Hepatocyte (in vitro differentiated cells): ENCODE measurements around the gene WNT7A. TPM values are rescaled to one million over a fixed set of nuclear protein-coding genes. Genes with fewer than 3 reads are reported as not detected.

Experiments used
- DNase-seq: peaks from one replicate; pipeline ENCODE4 v3.0.0-alpha.2; 2016; ENCODE audit warnings: low spot score
- H2AFZ ChIP-seq: fragments of 200-600 bp; sonication (generic); 2 replicates; pipeline ENCODE4 v1.6.0; 2016; ENCODE audit warnings: antibody characterized with exemption, mild to moderate bottlenecking
- H3K27ac ChIP-seq: fragments of 200-600 bp; sonication (generic); 2 replicates; pipeline ENCODE4 v1.5.1; 2016; ENCODE audit warnings: mild to moderate bottlenecking
- H3K27me3 ChIP-seq: fragments of 200-600 bp; sonication (generic); 2 replicates; pipeline ENCODE4 v1.6.1; 2016
- H3K36me3 ChIP-seq: fragments of 200-600 bp; sonication (generic); replicated peaks from 2 replicates; pipeline ENCODE4 v1.5.1; 2016; ENCODE audit warnings: low read depth; ENCODE audit not compliant: insufficient read depth
- H3K4me1 ChIP-seq: fragments of 200-600 bp; sonication (generic); 2 replicates; pipeline ENCODE4 v1.5.1; 2016; ENCODE audit warnings: mild to moderate bottlenecking, moderate library complexity; ENCODE audit not compliant: insufficient read depth
- H3K4me2 ChIP-seq: fragments of 200-600 bp; sonication (generic); 2 replicates; pipeline ENCODE4 v1.6.0; 2016
- H3K4me3 ChIP-seq: fragments of 200-600 bp; sonication (generic); 2 replicates; pipeline ENCODE4 v1.5.1; 2016; ENCODE audit warnings: mild to moderate bottlenecking
- H3K79me2 ChIP-seq: fragments of 200-600 bp; sonication (generic); 2 replicates; pipeline ENCODE4 v1.6.0; 2017; ENCODE audit warnings: mild to moderate bottlenecking
- H3K9me2 ChIP-seq: fragments of 200-600 bp; sonication (generic); replicated peaks from 2 replicates; pipeline ENCODE4 v1.6.0; 2017; ENCODE audit warnings: mild to moderate bottlenecking; ENCODE audit not compliant: insufficient read depth
- H3K9me3 ChIP-seq: fragments of 200-600 bp; sonication (generic); 2 replicates; pipeline ENCODE4 v1.5.1; 2016; ENCODE audit warnings: low read depth, mild to moderate bottlenecking
- H4K20me1 ChIP-seq: fragments of 200-600 bp; sonication (generic); 2 replicates; pipeline ENCODE4 v1.6.0; 2016; ENCODE audit warnings: mild to moderate bottlenecking; ENCODE audit not compliant: insufficient read depth, poor library complexity, severe bottlenecking
- CTCF ChIP-seq: fragments of 200-600 bp; sonication (generic); IDR thresholded peaks from 2 replicates; pipeline ENCODE4 v1.5.1; 2016; ENCODE audit warnings: antibody characterized with exemption, mild to moderate bottlenecking; ENCODE audit not compliant: poor library complexity
- EZH2 ChIP-seq: fragments of 200-600 bp; sonication (generic); IDR thresholded peaks from 2 replicates; pipeline ENCODE4 v1.6.1; 2016; ENCODE audit warnings: antibody characterized with exemption, mild to moderate bottlenecking, borderline replicate concordance
- EZH2phosphoT487 ChIP-seq: fragments of 200-600 bp; sonication (generic); IDR thresholded peaks from one replicate; pipeline ENCODE4 v1.6.1; 2018; ENCODE audit warnings: antibody characterized with exemption, mild to moderate bottlenecking, low read depth, moderate library complexity; ENCODE audit not compliant: unreplicated experiment, severe bottlenecking
- WGBS: methylation state at CpG from one replicate; pipeline ENCODE4 v1.1.6; 2016; ENCODE audit warnings: low lambda C conversion rate; ENCODE audit errors: missing lambda C conversion rate; 5-methylcytosine and 5-hydroxymethylcytosine counted together
- polyA plus RNA-seq: library from polyadenylated mRNA; unstranded; fragments of >200 nt; fragmentation: Nextera tagmentation; extraction: Ambion mirVana; gene quantifications from 2 replicates; pipeline ENCODE4 v1.2.1, GENCODE V29; 2016
- total RNA-seq: library from RNA; depleted of rRNA; stranded (reverse); fragments of >200 nt; gene quantifications from 2 replicates; pipeline ENCODE4 v1.2.3, GENCODE V29; 2014

WNT7A gene
- total and polyA plus RNA-seq, 2 experiments from 2014 or later, result 0.04 to 0.13 TPM

GRCh38 chr3:13824521-13825310, 55.2 kb downstream of the WNT7A start:
- Histone ChIP-seq H3K4me2 (no peak overlapping the region), H3K9me3 (no peaks in the 10 kb centered on the region), H3K9me2 (no peaks in the 10 kb centered on the region), H4K20me1 (no peaks in the 10 kb centered on the region), H3K79me2 (no peaks in the 10 kb centered on the region), H3K4me3 (no peak overlapping the region), H3K36me3 (no peaks in the 10 kb centered on the region), H3K4me1 (no peaks in the 10 kb centered on the region), H3K27ac (no peak overlapping the region), H3K27me3 (no peaks in the 10 kb centered on the region), H2AFZ (no peak overlapping the region)
- no peak for TF ChIP-seq EZH2phosphoT487
- no peak for TF ChIP-seq EZH2
- TF ChIP-seq CTCF, result no peak
- 66% methylated on average over 8 of the region's 8 CpGs for WGBS
- no peak for DNase-seq

DNA sequence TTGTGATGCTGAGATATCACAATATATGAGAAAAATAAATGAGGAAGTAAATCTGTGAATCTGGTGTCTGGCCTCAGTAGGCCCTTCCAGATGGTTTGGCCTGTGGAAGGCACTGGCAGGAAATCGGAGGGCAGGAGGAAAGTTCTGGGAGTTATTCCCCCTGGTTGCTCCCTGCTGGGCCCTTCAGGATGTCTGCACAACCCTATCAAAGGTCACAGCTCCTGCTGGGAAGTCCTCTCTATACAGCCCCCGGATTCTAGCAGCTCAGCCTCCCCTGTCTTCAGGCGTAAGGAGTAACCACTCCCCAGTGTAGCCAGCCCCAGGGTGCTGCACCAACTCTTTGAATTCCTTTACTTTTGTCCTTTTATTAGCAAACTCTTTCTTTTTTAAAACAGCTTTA, 56.2 kb downstream of the WNT7A start:
- no peaks in the 10 kb centered on the region for H4K20me1 ChIP-seq
- no peaks in the 10 kb centered on the region for H3K36me3 ChIP-seq
- no peaks in the 10 kb centered on the region for H3K9me3 ChIP-seq
- H3K27me3 ChIP-seq, result no peaks in the 10 kb centered on the region
- H3K4me2 ChIP-seq, result no peak overlapping the region
- no peaks in the 10 kb centered on the region for H3K9me2 ChIP-seq
- TF ChIP-seq EZH2phosphoT487, result no peak
- no peak overlapping the region for H3K27ac ChIP-seq
- H2AFZ ChIP-seq, result no peak overlapping the region
- no peak for DNase-seq
- H3K79me2 ChIP-seq, result no peaks in the 10 kb centered on the region
- no peaks in the 10 kb centered on the region for H3K4me1 ChIP-seq
- 88% methylated on average over 3 of the region's 3 CpGs for WGBS
- H3K4me3 ChIP-seq, result no peak overlapping the region

- WGBS, result 87% methylated on average over 8 of the region's 8 CpGs
- Histone ChIP-seq H3K4me1 (no peaks in the 10 kb centered on the region), H3K4me2 (no peak overlapping the region), H3K36me3 (no peaks in the 10 kb centered on the region), H3K9me3 (no peaks in the 10 kb centered on the region), H4K20me1 (no peaks in the 10 kb centered on the region), H3K27ac (no peak overlapping the region), H3K4me3 (no peak overlapping the region), H3K79me2 (no peaks in the 10 kb centered on the region), H2AFZ (no peak overlapping the region), H3K27me3 (no peaks in the 10 kb centered on the region), H3K9me2 (no peaks in the 10 kb centered on the region)
- DNase-seq, result no peak
- no peak for TF ChIP-seq CTCF
- no peak for TF ChIP-seq EZH2phosphoT487
- no peak for TF ChIP-seq EZH2
Observed at GRCh38 chr3:13822871-13823585, 56.8 kb downstream of the WNT7A start.

GRCh38 chr3:13822042-13822441, 57.8 kb downstream of the WNT7A start:
- TF ChIP-seq CTCF (no peak), EZH2 (no peak), EZH2phosphoT487 (no peak)
- no peaks in the 10 kb centered on the region for H4K20me1 ChIP-seq

More at GRCh38 chr3:13822042-13822441, 57.8 kb downstream of the WNT7A start:
- Histone ChIP-seq H3K27ac (no peak overlapping the region), H3K27me3 (no peaks in the 10 kb centered on the region), H3K4me3 (no peak overlapping the region), H3K4me1 (no peaks in the 10 kb centered on the region), H3K9me3 (no peaks in the 10 kb centered on the region), H3K4me2 (no peak overlapping the region), H3K9me2 (no peaks in the 10 kb centered on the region), H3K79me2 (no peaks in the 10 kb centered on the region), H3K36me3 (no peaks in the 10 kb centered on the region), H2AFZ (no peak overlapping the region)
- DNase-seq, result no peak
- WGBS, result 93% methylated on average over 5 of the region's 5 CpGs
